ENCODE measurements around the gene SORCS3. TPM values are rescaled to one million over a fixed set of nuclear protein-coding genes. Genes with fewer than 3 reads are reported as not detected.

The SORCS3 gene
- total RNA-seq, 1 experiment from 2014 or later = 0.04 TPM

GRCh38 chr10:104924101-104924795, 283.2 kb downstream of the SORCS3 start:
- Mint-ChIP-seq H3K9me3 (no peaks in the 10 kb centered on the region), H3K4me3 (no peak overlapping the region), H3K27me3 (ENCODE audit: low read depth) (peaks cover 5% of the 10 kb centered on the region; the same call in 1 of the 2 replicates), H3K27ac (no peak overlapping the region), H3K36me3 (ENCODE audit: insufficient read depth in 1 of 3, low read depth in 3 of 3) (no peaks in the 10 kb centered on the region), H3K4me1 (peaks cover 12 to 22% of the 10 kb centered on the region in 2 experiments)
- no peak overlapping the region for H3K23ac ChIP-seq (ENCODE audit: insufficient read length, low read depth, low read length)
- no peak overlapping the region for H4K5ac ChIP-seq (ENCODE audit: insufficient read length, low read depth, low read length)
- H2BK12ac ChIP-seq (ENCODE audit: insufficient read length, low read depth, low read length) = no peak overlapping the region
- no peak overlapping the region for H2AFZ ChIP-seq (ENCODE audit: low read length)
- no peak overlapping the region for H3T11ph ChIP-seq (ENCODE audit: low read length)
- no peaks in the 10 kb centered on the region for H3K27me3 ChIP-seq (ENCODE audit: insufficient read depth, low read length)
- H2AK5ac ChIP-seq (ENCODE audit: insufficient read length, low read length) = no peak overlapping the region
- no peak overlapping the region for H4K8ac ChIP-seq (replicated peaks; ENCODE audit: insufficient read length, low read depth, low read length)
- H4K20me1 ChIP-seq (ENCODE audit: control insufficient read depth, insufficient read depth, insufficient read length) = no peaks in the 10 kb centered on the region
- H4K91ac ChIP-seq (ENCODE audit: insufficient read length, low read depth, low read length) = no peak overlapping the region
- H3K4me1 ChIP-seq (ENCODE audit: insufficient read depth, low read length) = peaks cover 4% of the 10 kb centered on the region
- no peaks in the 10 kb centered on the region for H3K79me1 ChIP-seq (ENCODE audit: insufficient read depth, low read depth, low read length, poor library complexity, severe bottlenecking)
- H2BK120ac ChIP-seq (ENCODE audit: low read depth, low read length, poor library complexity, severe bottlenecking) = no peak overlapping the region
- no peaks in the 10 kb centered on the region for H3K9me3 ChIP-seq (ENCODE audit: control insufficient read depth, low read depth, low read length)
- H3K4ac ChIP-seq (ENCODE audit: low read depth, low read length) = no peak overlapping the region
- H3K9ac ChIP-seq (ENCODE audit: extremely low read depth, insufficient read length, low read length) = no peak overlapping the region
- H3K14ac ChIP-seq (ENCODE audit: insufficient read depth, low read length) = no peak overlapping the region
- TF ChIP-seq, protein P1, sequence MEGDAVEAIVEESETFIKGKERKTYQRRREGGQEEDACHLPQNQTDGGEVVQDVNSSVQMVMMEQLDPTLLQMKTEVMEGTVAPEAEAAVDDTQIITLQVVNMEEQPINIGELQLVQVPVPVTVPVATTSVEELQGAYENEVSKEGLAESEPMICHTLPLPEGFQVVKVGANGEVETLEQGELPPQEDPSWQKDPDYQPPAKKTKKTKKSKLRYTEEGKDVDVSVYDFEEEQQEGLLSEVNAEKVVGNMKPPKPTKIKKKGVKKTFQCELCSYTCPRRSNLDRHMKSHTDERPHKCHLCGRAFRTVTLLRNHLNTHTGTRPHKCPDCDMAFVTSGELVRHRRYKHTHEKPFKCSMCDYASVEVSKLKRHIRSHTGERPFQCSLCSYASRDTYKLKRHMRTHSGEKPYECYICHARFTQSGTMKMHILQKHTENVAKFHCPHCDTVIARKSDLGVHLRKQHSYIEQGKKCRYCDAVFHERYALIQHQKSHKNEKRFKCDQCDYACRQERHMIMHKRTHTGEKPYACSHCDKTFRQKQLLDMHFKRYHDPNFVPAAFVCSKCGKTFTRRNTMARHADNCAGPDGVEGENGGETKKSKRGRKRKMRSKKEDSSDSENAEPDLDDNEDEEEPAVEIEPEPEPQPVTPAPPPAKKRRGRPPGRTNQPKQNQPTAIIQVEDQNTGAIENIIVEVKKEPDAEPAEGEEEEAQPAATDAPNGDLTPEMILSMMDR (conservative IDR thresholded peaks at IDR 0.05) = no peak
- DNase-seq = no peak
- H3K56ac ChIP-seq (ENCODE audit: insufficient read length, low read depth, low read length) = no peak overlapping the region
- H2BK15ac ChIP-seq (ENCODE audit: low read depth, low read length) = no peak overlapping the region
- H2BK5ac ChIP-seq (ENCODE audit: insufficient read length, low read length) = no peak overlapping the region
- H3K4me2 ChIP-seq (ENCODE audit: insufficient read depth, insufficient read length, low read length) = no peak overlapping the region
- WGBS (ENCODE audit: extremely low coverage, insufficient read length, low lambda C conversion rate) = no CpG with 5 or more reads among the region's 6 CpGs
- no peak overlapping the region for H3K18ac ChIP-seq (ENCODE audit: insufficient read length, low read depth, low read length)
- H3K27ac ChIP-seq (ENCODE audit: insufficient read length, low read depth, low read length) = no peak overlapping the region
- no peak overlapping the region for H2BK20ac ChIP-seq (ENCODE audit: low read depth, low read length, poor library complexity, severe bottlenecking)
- no peaks in the 10 kb centered on the region for H3K23me2 ChIP-seq (ENCODE audit: insufficient read length, low read depth, low read length, poor library complexity, severe bottlenecking)
- no peaks in the 10 kb centered on the region for H3K79me2 ChIP-seq (ENCODE audit: insufficient read depth, low read length)

Data from H9 (cell line).